ENCODE measurements around the gene PCGF3.
A peak's percentile ranks its signal among the peaks of the same experiment; 100 is the strongest.

PCGF3 gene

GRCh38 chr4:671769-672168 lies 33.9 kb upstream of the PCGF3 start:
- TF ChIP-seq CTCF (conservative IDR thresholded peaks at IDR 0.05; ENCODE audit: low read depth, low read length): no peak
- no peak overlapping the region for H3K4me3 ChIP-seq (ENCODE audit: low read length)
- no peak for DNase-seq (ENCODE audit: low read depth)

GRCh38 chr4:673349-674091 lies 32.1 kb upstream of the PCGF3 start:
- H3K4me3 ChIP-seq (ENCODE audit: low read length): peak overlapping the region; percentile 80
- TF ChIP-seq CTCF (conservative IDR thresholded peaks at IDR 0.05; ENCODE audit: low read depth, low read length): no peak
- no peak for DNase-seq (ENCODE audit: low read depth)

GRCh38 chr4:674172-675035 lies 31.2 kb upstream of the PCGF3 start, which contains the start of the genes ATP5ME and MYL5:
TSS of gene ATP5ME (minus strand) at chr4:674276. CDS start at chr4:674247, 29 bp downstream.
TSS of gene MYL5 (plus strand) at chr4:674542. CDS start at chr4:678027, 3,485 bp downstream.
- TF ChIP-seq CTCF (conservative IDR thresholded peaks at IDR 0.05; ENCODE audit: low read depth, low read length): peak; percentile 79
- H3K4me3 ChIP-seq (ENCODE audit: low read length): peak within 1 kb of the TSS; percentile 80
- DNase-seq (ENCODE audit: low read depth): peak; percentile 83

- no peak for TF ChIP-seq CTCF (conservative IDR thresholded peaks at IDR 0.05; ENCODE audit: low read depth, low read length)
- H3K4me3 ChIP-seq (ENCODE audit: low read length): peak overlapping the region; percentile 69
- DNase-seq (ENCODE audit: low read depth): no peak
Observed at GRCh38 chr4:675036-675882, 30.4 kb upstream of the PCGF3 start.

GRCh38 chr4:675980-676870 lies 29.4 kb upstream of the PCGF3 start:
- DNase-seq (ENCODE audit: low read depth): no peak
- H3K4me3 ChIP-seq (ENCODE audit: low read length): no peak overlapping the region
- TF ChIP-seq CTCF (conservative IDR thresholded peaks at IDR 0.05; ENCODE audit: low read depth, low read length): no peak

GRCh38 chr4:676871-677235 lies 28.8 kb upstream of the PCGF3 start:
- no peak for TF ChIP-seq CTCF (conservative IDR thresholded peaks at IDR 0.05; ENCODE audit: low read depth, low read length)
- no peak for DNase-seq (ENCODE audit: low read depth)
- H3K4me3 ChIP-seq (ENCODE audit: low read length): no peak overlapping the region

Data from retinal pigment epithelial cell (primary cell).